H1 (cell line): ENCODE measurements around the gene SCAF1. TPM values are rescaled to one million over a fixed set of nuclear protein-coding genes. Genes with fewer than 3 reads are reported as not detected.

Experiments used
- BCL11A ChIP-seq, 2 experiments: IDR thresholded peaks; one replicate each; pipeline ENCODE4 v1.6.1; 2011; ENCODE audit warnings: low read depth in 2 of 2, low read length in 2 of 2, mild to moderate bottlenecking in 2 of 2
- CHD7 ChIP-seq: fragments of 300-600 bp; sonication (generic); IDR thresholded peaks from 2 replicates; pipeline ENCODE4 v1.7.1; 2012; ENCODE audit warnings: low read length, moderate library complexity, mild to moderate bottlenecking, inconsistent platforms; ENCODE audit not compliant: insufficient replicate concordance
- HDAC2 ChIP-seq, 2 experiments: fragments of 300-600 bp in 1 of 2; sonication (generic) in 1 of 2; IDR thresholded peaks; 2 replicates each; pipeline ENCODE4 v1.6.1; 2011 to 2012; ENCODE audit warnings: low read depth in 2 of 2, low read length in 2 of 2, mild to moderate bottlenecking in 2 of 2, moderate library complexity in 2 of 2, borderline replicate concordance in 1 of 2, inconsistent platforms in 1 of 2
- JUND ChIP-seq: IDR thresholded peaks from 2 replicates; pipeline ENCODE4 v1.6.1; 2011; ENCODE audit warnings: mild to moderate bottlenecking, improper control_type of control experiment, low read length
- MAX ChIP-seq: IDR thresholded peaks from 2 replicates; pipeline ENCODE4 v1.6.1; 2012; ENCODE audit warnings: inconsistent platforms
- NANOG ChIP-seq: IDR thresholded peaks from 2 replicates; pipeline ENCODE4 v1.6.1; 2011; ENCODE audit warnings: low read length, low read depth, mild to moderate bottlenecking, inconsistent platforms; ENCODE audit not compliant: insufficient read depth, poor library complexity, severe bottlenecking
- POLR2A ChIP-seq, 2 experiments: IDR thresholded peaks; 1 replicate in 1 of 2; 2 replicates in 1 of 2; pipeline ENCODE4 v1.6.1; 2011; ENCODE audit warnings: low read depth in 2 of 2, low read length in 2 of 2, mild to moderate bottlenecking in 2 of 2; ENCODE audit errors: control extremely low read depth in 1 of 2
- POU5F1 ChIP-seq: IDR thresholded peaks from 2 replicates; pipeline ENCODE4 v1.6.1; 2011; ENCODE audit warnings: low read depth, mild to moderate bottlenecking, low read length, moderate library complexity
- RNF2 ChIP-seq: fragments of 200-900, 300-1000 bp; sonication (generic); IDR thresholded peaks from 2 replicates; pipeline ENCODE4 v1.7.1; 2016; ENCODE audit warnings: borderline replicate concordance, low read depth, mild to moderate bottlenecking, antibody characterized with exemption, low read length; ENCODE audit not compliant: poor library complexity, severe bottlenecking; ENCODE audit errors: missing control alignments
- SIRT6 ChIP-seq: IDR thresholded peaks from one replicate; pipeline ENCODE4 v1.7.1; 2012; ENCODE audit warnings: low read length, inconsistent platforms
- SP1 ChIP-seq: IDR thresholded peaks from 2 replicates; pipeline ENCODE4 v1.6.1; 2011; ENCODE audit warnings: low read depth, low read length
- TAF1 ChIP-seq: IDR thresholded peaks from 2 replicates; pipeline ENCODE4 v1.6.1; 2011; ENCODE audit warnings: mild to moderate bottlenecking, low read depth, low read length
- polyA plus RNA-seq, 7 experiments: library from polyadenylated mRNA; depleted of rRNA in 3 of 7; stranded (reverse) in 5 of 7; unstranded in 2 of 7; fragments of >200 nt in 5 of 7; fragments of 200-250 nt in 2 of 7; gene quantifications; 1 replicate in 5 of 7; 2 replicates in 1 of 7; 4 replicates in 1 of 7; pipeline versions ENCODE4 v1.2.1 to v1.2.3, GENCODE V29; 2011 to 2013; ENCODE audit warnings: missing spikeins in 2 of 7, mixed read lengths in 2 of 7
- total RNA-seq: library from RNA; stranded (reverse); fragmentation: NEBNext Ultra II Directional; extraction: Animal tissue kit (Norgen Biotek cat#: 25700); gene quantifications from 2 replicates; pipeline ENCODE4 v1.2.1, GENCODE V29; 2021

Gene SCAF1
- total and polyA plus RNA-seq, 2 of the 8 experiments (the other 6 are each of a cell fraction or from before 2014, with no cell fraction given): 9.7 to 81.7 TPM

DNA sequence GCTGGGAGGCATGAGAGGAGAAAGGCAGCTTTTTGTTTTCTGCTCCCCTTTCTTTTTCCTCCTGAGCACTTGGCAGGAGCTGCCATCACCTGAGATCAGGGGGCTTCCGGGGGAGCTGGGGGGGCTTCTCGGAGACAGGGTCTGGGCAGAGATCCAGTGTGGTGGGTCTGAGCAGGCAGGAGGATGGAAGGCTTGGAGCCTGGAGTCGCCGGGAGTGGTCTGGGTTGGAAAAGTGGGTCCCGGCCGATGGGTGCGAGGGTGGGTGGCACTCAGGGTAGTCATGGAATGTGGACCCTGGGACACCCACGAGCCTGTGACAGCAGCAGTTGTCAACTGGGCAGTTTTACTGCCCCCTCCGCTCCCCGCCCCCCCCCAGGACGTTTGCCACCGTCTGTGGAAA, 45.1 kb downstream of the SCAF1 start (continued):
- TF ChIP-seq CHD7 (no peak), TAF1 (no peak), HDAC2 (IDR thresholded peaks at IDR 0.05; ENCODE audit: borderline replicate concordance in 1 of 2, low read depth in 2 of 2, low read length in 2 of 2) (no peak), BCL11A (IDR thresholded peaks at IDR 0.05; ENCODE audit: low read depth in 2 of 2, low read length in 2 of 2) (no peak), NANOG (no peak), JUND (no peak), POU5F1 (no peak), MAX (no peak), RNF2 (no peak), SIRT6 (no peak), SP1 (no peak), POLR2A (IDR thresholded peaks at IDR 0.05; ENCODE audit: control extremely low read depth in 1 of 2, low read depth in 2 of 2, low read length in 2 of 2) (no peak)
